Fibroblast of mammary gland (primary cell): ENCODE data around the gene TRIM67.

Source experiments
- DNase-seq: peaks from one replicate; pipeline ENCODE4 v3.0.0-alpha.2; 2010; ENCODE audit warnings: low read depth
- H3K4me3 ChIP-seq: 2 replicates; pipeline ENCODE4 v1.5.1; 2011; ENCODE audit warnings: low read depth, mild to moderate bottlenecking, low read length, moderate library complexity; ENCODE audit not compliant: control insufficient read depth
- TF ChIP-seq, protein P1 (sequence below): conservative IDR thresholded peaks from 2 replicates; pipeline ENCODE4 v1.5.1; 2011; ENCODE audit warnings: low read depth, low read length, inconsistent platforms; ENCODE audit not compliant: control insufficient read depth, insufficient read depth

The TRIM67 gene

GRCh38 chr1:231216498-231216897 lies 54.6 kb downstream of the TRIM67 start:
- H3K4me3 ChIP-seq, result no peak overlapping the region
- TF ChIP-seq, protein P1, sequence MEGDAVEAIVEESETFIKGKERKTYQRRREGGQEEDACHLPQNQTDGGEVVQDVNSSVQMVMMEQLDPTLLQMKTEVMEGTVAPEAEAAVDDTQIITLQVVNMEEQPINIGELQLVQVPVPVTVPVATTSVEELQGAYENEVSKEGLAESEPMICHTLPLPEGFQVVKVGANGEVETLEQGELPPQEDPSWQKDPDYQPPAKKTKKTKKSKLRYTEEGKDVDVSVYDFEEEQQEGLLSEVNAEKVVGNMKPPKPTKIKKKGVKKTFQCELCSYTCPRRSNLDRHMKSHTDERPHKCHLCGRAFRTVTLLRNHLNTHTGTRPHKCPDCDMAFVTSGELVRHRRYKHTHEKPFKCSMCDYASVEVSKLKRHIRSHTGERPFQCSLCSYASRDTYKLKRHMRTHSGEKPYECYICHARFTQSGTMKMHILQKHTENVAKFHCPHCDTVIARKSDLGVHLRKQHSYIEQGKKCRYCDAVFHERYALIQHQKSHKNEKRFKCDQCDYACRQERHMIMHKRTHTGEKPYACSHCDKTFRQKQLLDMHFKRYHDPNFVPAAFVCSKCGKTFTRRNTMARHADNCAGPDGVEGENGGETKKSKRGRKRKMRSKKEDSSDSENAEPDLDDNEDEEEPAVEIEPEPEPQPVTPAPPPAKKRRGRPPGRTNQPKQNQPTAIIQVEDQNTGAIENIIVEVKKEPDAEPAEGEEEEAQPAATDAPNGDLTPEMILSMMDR, result no peak
- DNase-seq, result no peak

- no peak overlapping the region for H3K4me3 ChIP-seq
- DNase-seq, result no peak
- TF ChIP-seq, protein P1, result no peak
Measured at GRCh38 chr1:231217056-231217455, 55.2 kb downstream of the TRIM67 start.

DNA sequence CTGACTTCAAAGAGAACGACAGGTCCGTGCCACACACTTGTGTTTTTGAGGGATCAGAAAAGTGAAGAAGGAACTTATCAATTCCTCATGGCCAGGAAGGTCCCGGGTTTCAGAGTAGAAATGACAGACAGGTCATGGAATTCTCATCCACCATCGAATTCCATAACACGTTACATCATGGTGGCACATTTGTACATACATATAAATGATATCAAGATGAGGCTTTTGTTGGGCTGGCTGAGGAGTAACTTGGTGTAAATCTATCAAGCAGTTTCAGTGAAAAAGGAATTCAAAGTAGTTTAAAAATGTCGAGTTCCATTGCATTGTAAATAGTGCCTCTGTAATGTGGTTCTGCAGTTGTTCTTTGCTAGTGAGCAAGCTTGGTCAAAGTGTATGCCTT lies 56.2 kb downstream of the TRIM67 start:
- DNase-seq, result no peak
- TF ChIP-seq, protein P1, result no peak
- no peak overlapping the region for H3K4me3 ChIP-seq

GRCh38 chr1:231219422-231220401 lies 57.9 kb downstream of the TRIM67 start:
- H3K4me3 ChIP-seq, result no peak overlapping the region
- no peak for DNase-seq
- TF ChIP-seq, protein P1, result no peak

- no peak for DNase-seq
- TF ChIP-seq, protein P1, result no peak
- H3K4me3 ChIP-seq, result no peak overlapping the region
Measured at GRCh38 chr1:231220801-231221200, 58.9 kb downstream of the TRIM67 start.

GRCh38 chr1:231226156-231226555 lies 64.3 kb downstream of the TRIM67 start:
- H3K4me3 ChIP-seq, result no peak overlapping the region
- no peak for DNase-seq
- TF ChIP-seq, protein P1, result no peak

GRCh38 chr1:231231511-231231910 lies 69.7 kb downstream of the TRIM67 start:
- no peak for DNase-seq
- H3K4me3 ChIP-seq, result no peak overlapping the region
- TF ChIP-seq, protein P1, result no peak
